Lower lobe of right lung (tissue), 2 donors: ENCODE measurements around the gene GNG7. TPM values are rescaled to one million over a fixed set of nuclear protein-coding genes. Genes with fewer than 3 reads are reported as not detected.
"Not testable (repeated sequence)": the region's sequence is repeated elsewhere in the genome, so short reads cannot be mapped to it uniquely, and the experiment has no call there.

ENCODE experiments used
- ATAC-seq, 2 donors: fragments of 200-7000 bp; cut with Tn5 transposase; one replicate each; pipeline ENCODE4 v1.9.1; 2020 to 2022; ENCODE audit warnings: mild to moderate bottlenecking in 2 of 2, moderate library complexity in 2 of 2
- DNase-seq: peaks from one replicate; pipeline ENCODE4 v3.0.0-alpha.2; 2020
- H3K27ac ChIP-seq: fragments of 200-600 bp; one replicate; pipeline ENCODE4 v1.8.0; 2022
- H3K27me3 ChIP-seq: fragments of 200-600 bp; one replicate; pipeline ENCODE4 v1.8.0; 2022; ENCODE audit warnings: low read depth
- H3K36me3 ChIP-seq: fragments of 200-600 bp; one replicate; pipeline ENCODE4 v1.8.0; 2022; ENCODE audit warnings: mild to moderate bottlenecking
- H3K4me1 ChIP-seq: fragments of 200-600 bp; one replicate; pipeline ENCODE4 v1.8.0; 2022
- H3K4me3 ChIP-seq: fragments of 200-600 bp; one replicate; pipeline ENCODE4 v1.8.0; 2022; ENCODE audit warnings: mild to moderate bottlenecking
- H3K9me3 ChIP-seq: fragments of 200-600 bp; one replicate; pipeline ENCODE4 v1.8.0; 2022
- intact Hi-C: fragments of 100-400 bp; cut with DNase I; formaldehyde crosslinking; loops from one replicate; pipeline ENCODE4 v1.11.0; 2022
- total RNA-seq: library from RNA; stranded (reverse); fragmentation: NEBNext Ultra II Directional; extraction: Animal tissue kit (Norgen Biotek cat#: 25700); gene quantifications from one replicate; pipeline ENCODE4 v1.2.1, GENCODE V29; 2021
- TF ChIP-seq, protein P1 (sequence below): fragments of 200-600 bp; IDR thresholded peaks from one replicate; pipeline ENCODE4 v1.8.0; 2022; ENCODE audit warnings: antibody characterized with exemption, mild to moderate bottlenecking
- donor health status: DM: no; HTN: yes; CAD: no; lungs with severe emphysema.

Gene GNG7
- total RNA-seq, 1 donor from 2014 or later, result 6.2 TPM

DNA sequence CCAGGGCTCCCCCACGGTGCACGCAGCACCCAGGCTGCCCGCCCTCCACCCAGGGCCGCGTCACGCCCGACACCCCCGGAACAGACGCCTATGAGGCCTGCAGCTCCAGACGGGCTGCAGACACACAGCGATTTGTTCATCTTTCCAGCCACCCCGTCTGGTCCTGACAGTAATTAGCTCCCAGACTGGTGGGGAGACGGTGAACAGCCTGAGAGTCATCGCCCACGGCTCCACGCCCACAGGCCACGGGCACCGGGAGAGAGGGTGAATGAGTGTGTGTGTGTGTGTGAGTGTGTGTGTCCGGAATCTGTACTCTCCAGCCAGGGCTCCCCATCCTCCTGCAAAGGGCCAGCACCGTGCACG, 208.4 kb downstream of the GNG7 start:
- ATAC-seq, result no peak
- Histone ChIP-seq H3K36me3 (no peaks in the 10 kb centered on the region), H3K27ac (peak overlapping the region; percentile 90), H3K4me3 (peak overlapping the region; percentile 60), H3K27me3 (peaks cover 6% of the 10 kb centered on the region), H3K9me3 (no peaks in the 10 kb centered on the region), H3K4me1 (peaks cover 53% of the 10 kb centered on the region)
- TF ChIP-seq, protein P1, sequence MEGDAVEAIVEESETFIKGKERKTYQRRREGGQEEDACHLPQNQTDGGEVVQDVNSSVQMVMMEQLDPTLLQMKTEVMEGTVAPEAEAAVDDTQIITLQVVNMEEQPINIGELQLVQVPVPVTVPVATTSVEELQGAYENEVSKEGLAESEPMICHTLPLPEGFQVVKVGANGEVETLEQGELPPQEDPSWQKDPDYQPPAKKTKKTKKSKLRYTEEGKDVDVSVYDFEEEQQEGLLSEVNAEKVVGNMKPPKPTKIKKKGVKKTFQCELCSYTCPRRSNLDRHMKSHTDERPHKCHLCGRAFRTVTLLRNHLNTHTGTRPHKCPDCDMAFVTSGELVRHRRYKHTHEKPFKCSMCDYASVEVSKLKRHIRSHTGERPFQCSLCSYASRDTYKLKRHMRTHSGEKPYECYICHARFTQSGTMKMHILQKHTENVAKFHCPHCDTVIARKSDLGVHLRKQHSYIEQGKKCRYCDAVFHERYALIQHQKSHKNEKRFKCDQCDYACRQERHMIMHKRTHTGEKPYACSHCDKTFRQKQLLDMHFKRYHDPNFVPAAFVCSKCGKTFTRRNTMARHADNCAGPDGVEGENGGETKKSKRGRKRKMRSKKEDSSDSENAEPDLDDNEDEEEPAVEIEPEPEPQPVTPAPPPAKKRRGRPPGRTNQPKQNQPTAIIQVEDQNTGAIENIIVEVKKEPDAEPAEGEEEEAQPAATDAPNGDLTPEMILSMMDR, result no peak
- intact Hi-C loops, result no loop called here
- DNase-seq, result no peak

DNA sequence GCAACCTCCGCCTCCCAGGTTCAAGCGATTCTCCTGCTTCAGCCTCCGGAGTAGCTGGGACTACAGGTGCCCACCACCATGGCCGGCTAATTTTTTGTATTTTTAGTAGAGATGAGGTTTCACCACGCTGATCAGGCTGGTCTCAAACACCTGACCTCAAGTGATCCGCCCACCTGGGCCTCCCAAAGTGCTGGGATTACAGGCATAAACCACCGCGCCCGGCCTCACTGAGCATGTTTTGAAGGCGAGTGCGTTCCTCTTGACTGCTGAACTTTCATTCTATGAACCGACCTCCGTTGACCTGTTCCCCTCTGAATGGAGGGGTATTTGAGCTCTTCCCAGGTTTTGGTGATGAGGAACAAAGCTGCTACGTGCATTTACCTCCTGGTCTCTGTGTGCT, 209.0 kb downstream of the GNG7 start:
- DNase-seq, H3K4me3 ChIP-seq, intact Hi-C loops, H3K9me3 ChIP-seq, H3K27ac ChIP-seq, H3K36me3 ChIP-seq, ATAC-seq: not testable (repeated sequence)
- Histone ChIP-seq H3K4me1 (peaks cover 59% of the 10 kb centered on the region), H3K27me3 (peaks cover 11% of the 10 kb centered on the region)

DNA sequence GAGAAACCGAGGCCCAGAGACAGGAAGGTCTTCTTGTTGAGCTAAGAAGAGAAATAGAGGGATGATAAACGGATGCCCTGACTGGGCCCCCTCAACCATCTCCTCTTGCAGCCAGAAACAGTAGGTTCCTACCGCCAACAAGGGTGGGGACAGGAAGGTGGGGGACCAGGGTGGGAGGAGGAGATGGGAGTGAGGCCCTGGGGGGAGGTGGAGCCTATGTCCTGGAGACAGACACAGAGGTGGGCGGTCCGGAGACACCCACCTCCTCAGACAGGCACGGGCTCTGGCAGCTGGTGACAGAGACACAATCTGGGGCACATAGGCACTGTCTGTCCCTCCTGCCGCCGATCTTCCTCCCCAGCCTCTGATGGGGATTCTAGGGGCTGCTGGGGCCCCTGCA, 209.6 kb downstream of the GNG7 start:
- intact Hi-C loops, result no loop called here
- Histone ChIP-seq H3K9me3 (no peaks in the 10 kb centered on the region), H3K4me3 (no peak overlapping the region), H3K36me3 (no peaks in the 10 kb centered on the region), H3K4me1 (peaks cover 64% of the 10 kb centered on the region), H3K27ac (no peak overlapping the region), H3K27me3 (peaks cover 11% of the 10 kb centered on the region)
- TF ChIP-seq, protein P1, result no peak
- DNase-seq, result no peak
- no peak for ATAC-seq

GRCh38 chr19:2491130-2491801, 211.2 kb downstream of the GNG7 start:
- DNase-seq (peak; percentile 92), ATAC-seq (peak; percentile 45 to 62)
- Histone ChIP-seq H3K27me3 (peaks cover 11% of the 10 kb centered on the region), H3K36me3 (no peaks in the 10 kb centered on the region), H3K4me3 (no peak overlapping the region), H3K4me1 (peaks cover 65% of the 10 kb centered on the region), H3K9me3 (no peaks in the 10 kb centered on the region), H3K27ac (peak overlapping the region; percentile 46)
- intact Hi-C loops, result no loop called here
- TF ChIP-seq, protein P1, result no peak

- Histone ChIP-seq H3K9me3 (no peaks in the 10 kb centered on the region), H3K27me3 (peaks cover 11% of the 10 kb centered on the region), H3K4me3 (no peak overlapping the region), H3K4me1 (peaks cover 59% of the 10 kb centered on the region), H3K36me3 (no peaks in the 10 kb centered on the region), H3K27ac (peak overlapping the region; percentile 46)
- TF ChIP-seq, protein P1, result no peak
- intact Hi-C loops, result no loop called here
- ATAC-seq (no peak), DNase-seq (no peak)
Observed at GRCh38 chr19:2490659-2491058, 211.8 kb downstream of the GNG7 start.

DNA sequence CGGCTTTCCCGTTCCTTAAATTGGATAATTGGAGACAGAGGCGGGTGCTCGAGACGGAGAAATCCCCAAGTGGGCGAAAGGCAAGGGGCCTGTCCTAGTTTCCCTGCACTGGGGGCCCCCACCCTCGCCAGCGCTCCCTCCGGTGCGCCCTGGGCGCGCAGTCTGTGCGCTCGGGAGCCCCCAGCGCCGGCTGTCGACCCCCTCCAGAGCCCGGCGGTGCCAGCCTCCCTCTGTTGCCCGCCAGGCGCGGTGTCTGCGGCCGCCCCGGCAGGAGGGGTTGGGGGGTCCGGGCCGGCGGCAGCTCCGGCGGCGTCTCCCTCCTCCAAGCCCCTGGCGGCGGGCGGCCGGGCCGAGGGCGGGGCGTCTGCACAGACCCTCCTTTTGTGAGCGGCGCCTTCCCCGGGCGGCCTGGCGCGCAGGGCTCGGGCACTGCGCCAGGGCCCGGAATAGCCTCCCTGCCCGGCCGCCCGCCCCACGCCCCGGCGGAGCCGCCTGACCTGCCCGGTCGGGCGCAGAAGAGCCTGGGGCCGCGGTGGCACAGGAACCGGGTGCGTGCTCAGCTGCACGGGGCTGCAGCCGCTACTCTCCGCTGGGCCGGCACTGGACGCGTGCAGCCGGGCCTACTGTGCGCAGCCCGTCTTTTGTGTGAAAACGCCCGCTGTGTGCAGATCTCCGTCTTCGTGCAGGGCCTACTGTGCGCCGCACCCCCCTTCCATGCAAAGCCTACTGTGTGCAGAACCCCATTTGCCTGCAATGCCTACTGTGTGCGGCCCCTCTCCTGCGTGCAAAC, 213.4 kb downstream of the GNG7 start:
- peak overlapping the region; percentile 50 for H3K4me3 ChIP-seq
- intact Hi-C loops, result no loop called here
- TF ChIP-seq, protein P1, result no peak
- DNase-seq (peak; percentile 79), ATAC-seq (peak; percentile 77 to 82)
- H3K27ac ChIP-seq, result peak overlapping the region; percentile 64
- peaks cover 46% of the 10 kb centered on the region for H3K4me1 ChIP-seq
- no peaks in the 10 kb centered on the region for H3K36me3 ChIP-seq
- H3K27me3 ChIP-seq, result peaks cover 11% of the 10 kb centered on the region
- no peaks in the 10 kb centered on the region for H3K9me3 ChIP-seq
